Daoy (cell line): ENCODE measurements around the gene PRKRIP1. TPM values are rescaled to one million over a fixed set of nuclear protein-coding genes. Genes with fewer than 3 reads are reported as not detected.
A peak's percentile ranks its signal among the peaks of the same experiment; 100 is the strongest.
"Not testable (repeated sequence)": the region's sequence is repeated elsewhere in the genome, so short reads cannot be mapped to it uniquely, and the experiment has no call there.

Experiments
- DNase-seq: peaks from one replicate; pipeline ENCODE4 v3.0.0-alpha.2; 2015; ENCODE audit warnings: low read depth
- total RNA-seq: library from RNA; depleted of rRNA; stranded (reverse); fragments of >200 nt; shearing (Covaris generic); gene quantifications from 2 replicates; pipeline ENCODE4 v1.2.3, GENCODE V29; 2014

The PRKRIP1 gene
- total RNA-seq, 1 experiment from 2014 or later = 52.5 TPM

DNA sequence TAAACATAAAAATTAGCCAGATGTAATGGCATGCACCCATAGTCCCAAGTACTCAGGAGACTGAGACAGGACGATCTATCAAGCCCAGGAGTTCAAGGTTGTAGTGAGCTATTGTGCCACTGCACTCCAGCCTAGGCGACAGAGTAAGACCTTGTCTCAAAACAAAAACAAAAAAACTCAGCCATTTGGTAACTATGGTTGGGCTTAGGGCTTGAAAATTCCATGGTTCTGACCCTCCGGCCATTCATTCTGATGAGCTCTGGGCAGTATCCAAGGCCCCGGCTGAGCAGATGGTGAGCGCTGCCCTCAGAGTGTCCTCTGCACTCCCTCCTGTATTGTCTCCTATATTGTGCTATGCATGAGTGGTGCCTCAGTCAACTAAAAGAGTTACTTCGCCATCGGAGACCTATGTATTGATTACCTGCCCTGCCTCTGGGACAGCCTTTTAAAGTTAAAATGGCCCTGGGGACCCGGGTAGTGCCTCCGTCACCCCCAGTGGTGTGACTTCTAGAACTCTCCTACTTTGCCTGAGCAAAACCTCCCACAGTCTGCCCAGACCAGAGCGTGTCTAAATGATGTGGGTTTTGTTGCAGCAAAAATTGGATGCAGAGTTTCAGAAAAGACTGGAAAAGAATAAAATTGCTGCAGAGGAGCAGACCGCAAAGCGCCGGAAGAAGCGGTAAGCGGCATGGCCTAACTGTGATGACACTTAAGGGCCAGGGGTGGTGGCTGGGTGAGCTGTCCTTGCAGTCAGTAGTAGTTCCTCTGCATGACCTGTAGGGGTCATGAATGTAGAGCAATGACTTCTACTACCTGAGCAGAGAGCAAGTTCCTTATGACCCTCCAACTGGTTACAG is 8.1 kb downstream of the PRKRIP1 start:
- DNase-seq = peak; percentile 55

- not testable (repeated sequence) for DNase-seq
Measured at GRCh38 chr7:102404862-102405188, 8.7 kb downstream of the PRKRIP1 start.

GRCh38 chr7:102407910-102408309 is 11.7 kb downstream of the PRKRIP1 start:
- no peak for DNase-seq

- DNase-seq = not testable (repeated sequence)
Measured at GRCh38 chr7:102408530-102408929, 12.4 kb downstream of the PRKRIP1 start.

- no peak for DNase-seq
Measured at GRCh38 chr7:102409340-102409739, 13.2 kb downstream of the PRKRIP1 start.

DNA sequence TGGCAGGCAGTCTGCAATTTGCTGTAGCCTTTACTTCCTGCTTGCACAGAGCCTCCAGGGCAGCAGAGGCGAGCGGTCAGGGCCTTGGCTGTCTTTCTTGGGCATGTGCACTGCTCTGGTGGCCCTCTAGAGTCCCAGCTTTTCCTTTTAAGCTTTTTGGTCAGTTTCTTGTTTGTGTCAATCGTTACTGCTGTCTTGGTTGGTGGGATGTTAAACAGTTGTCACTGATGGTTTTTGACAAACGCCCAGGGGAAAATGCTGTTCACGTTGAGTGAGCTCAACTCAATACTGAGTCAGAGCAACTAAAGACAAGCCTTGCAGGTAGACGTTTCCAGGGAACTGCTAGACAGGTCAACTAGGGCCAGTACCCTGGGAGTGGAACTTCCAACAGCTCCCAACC is 14.0 kb downstream of the PRKRIP1 start:
- DNase-seq = no peak

DNA sequence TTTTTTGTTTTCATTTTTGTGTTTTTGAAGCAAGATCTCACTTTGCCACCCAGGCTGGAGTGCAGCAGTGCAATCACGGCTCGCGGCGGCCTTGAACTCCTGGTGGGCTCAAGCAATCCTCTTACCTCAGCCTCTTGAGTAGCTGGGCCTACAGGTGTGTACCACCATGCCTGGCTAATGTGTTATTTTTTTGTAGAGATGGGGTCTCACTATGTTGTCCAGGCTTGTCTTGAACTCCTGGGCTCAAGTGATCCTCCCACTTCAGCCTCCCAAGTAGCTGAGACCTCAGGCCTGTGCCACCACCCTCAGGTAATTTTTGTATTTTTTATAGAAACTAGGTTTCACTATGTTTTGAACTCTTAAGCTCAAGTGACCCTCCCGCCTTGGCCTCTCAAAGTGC is 14.8 kb downstream of the PRKRIP1 start:
- DNase-seq = no peak

GRCh38 chr7:102412548-102412947 is 16.4 kb downstream of the PRKRIP1 start:
- DNase-seq = peak; percentile 35

DNA sequence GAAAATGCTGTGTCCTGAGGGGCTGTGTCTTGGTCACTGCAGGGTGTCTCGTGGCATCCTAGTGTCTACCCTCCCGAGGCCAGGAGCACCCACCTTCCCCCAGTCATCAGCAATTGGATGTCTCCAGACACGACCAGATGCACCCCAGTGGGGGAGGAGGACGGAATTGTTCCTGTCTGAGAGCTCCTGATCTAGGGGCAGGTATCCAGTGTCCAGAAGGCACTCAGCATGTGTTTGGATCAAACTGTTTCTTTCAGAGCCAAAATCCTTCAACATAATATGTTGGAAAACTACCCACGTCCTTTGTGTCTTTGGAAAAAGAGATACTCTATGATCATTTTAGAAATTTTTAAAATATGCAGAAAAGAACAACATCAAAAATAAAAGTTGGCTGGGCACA is 16.9 kb downstream of the PRKRIP1 start:
- no peak for DNase-seq

DNA sequence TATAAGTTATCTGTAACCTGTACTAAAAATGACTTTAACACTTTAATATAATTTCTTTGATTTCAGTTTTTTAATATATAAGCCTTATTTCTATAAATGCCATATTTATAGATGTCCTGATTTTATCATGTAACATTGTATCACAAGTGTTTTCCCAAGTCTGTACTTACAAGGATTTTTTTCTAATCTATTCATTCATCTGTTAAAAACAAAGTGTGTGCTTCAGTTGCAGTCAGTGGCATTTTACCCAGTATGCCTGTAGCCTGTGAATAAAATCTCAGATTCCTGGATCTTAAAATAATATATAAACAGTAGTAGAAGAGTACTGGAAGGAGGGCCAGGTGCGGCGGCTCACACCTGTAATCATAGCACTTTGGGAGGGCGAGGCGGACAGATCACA is 17.4 kb downstream of the PRKRIP1 start:
- no peak for DNase-seq

- DNase-seq = no peak
Measured at GRCh38 chr7:102415685-102416225, 19.6 kb downstream of the PRKRIP1 start.

GRCh38 chr7:102416406-102416805 is 20.2 kb downstream of the PRKRIP1 start:
- DNase-seq = no peak

- no peak for DNase-seq
Measured at GRCh38 chr7:102417105-102417504, 20.9 kb downstream of the PRKRIP1 start.

GRCh38 chr7:102418592-102418991 is 22.4 kb downstream of the PRKRIP1 start:
- DNase-seq = no peak

DNA sequence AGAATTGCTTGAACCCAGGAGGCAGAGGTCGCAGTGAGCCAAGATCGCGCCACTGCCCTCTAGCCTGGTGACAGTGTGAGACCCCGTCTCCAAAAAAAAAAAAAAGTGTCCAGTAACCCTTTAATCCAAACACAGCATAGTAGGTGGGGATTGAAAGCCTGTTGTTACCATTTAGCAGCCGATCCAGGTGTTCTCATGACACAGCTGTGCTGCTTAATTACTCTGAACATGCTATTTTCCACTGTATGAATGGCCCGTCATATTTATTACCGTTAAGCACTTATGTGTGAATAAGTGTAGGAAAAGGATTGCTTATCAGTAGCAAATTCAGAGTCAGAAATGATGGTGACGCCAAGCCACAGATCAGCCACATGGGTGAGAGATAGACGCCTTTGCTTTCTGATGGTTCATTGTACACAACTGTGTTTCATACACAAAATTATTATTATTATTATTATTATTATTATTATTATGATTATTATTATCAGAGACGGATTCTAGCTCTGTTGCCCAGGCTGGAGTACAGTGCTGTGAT is 25.6 kb downstream of the PRKRIP1 start:
- no peak for DNase-seq

DNA sequence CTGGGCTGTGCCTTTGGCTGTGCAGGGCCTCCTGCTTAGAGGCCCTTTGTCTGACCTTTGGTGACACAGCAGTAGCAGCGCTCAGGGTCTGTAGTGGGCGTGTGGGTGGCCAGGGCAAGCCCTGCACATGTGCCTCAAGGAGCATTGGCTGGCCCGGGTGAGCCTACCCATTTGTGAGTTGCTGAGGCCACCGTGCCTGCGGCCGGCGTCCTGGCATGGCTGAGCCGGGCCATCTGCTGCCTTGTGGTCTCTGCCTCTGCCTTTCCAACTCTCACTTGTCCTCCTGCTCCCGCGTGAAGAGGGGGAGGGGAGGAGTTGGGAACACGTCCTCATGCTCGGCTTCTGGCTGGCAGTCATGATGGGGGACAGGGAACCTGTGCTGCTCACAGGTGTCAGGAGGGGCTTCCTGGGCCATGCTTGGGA is 28.0 kb downstream of the PRKRIP1 start:
- DNase-seq = no peak

DNA sequence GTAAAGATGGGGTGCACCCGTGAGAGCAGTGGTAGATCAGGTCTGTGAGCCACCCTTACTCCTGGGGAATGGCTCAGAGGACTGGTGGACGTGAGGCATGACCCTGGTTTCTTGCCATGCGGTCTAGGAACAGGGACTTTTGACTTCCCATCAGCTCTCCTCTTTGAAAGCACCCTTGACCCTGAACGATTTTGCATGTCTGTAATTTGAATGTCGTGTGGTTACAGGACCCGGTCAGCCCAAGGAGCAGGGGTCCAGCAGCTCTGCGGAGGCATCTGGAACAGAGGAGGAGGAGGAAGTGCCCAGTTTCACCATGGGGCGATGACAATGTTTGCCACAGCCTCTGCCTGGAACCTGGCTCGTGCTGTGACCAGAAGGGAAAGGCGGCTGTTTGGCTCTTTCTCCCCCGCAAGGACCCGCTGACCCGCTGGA is 28.6 kb downstream of the PRKRIP1 start:
- DNase-seq = no peak

DNA sequence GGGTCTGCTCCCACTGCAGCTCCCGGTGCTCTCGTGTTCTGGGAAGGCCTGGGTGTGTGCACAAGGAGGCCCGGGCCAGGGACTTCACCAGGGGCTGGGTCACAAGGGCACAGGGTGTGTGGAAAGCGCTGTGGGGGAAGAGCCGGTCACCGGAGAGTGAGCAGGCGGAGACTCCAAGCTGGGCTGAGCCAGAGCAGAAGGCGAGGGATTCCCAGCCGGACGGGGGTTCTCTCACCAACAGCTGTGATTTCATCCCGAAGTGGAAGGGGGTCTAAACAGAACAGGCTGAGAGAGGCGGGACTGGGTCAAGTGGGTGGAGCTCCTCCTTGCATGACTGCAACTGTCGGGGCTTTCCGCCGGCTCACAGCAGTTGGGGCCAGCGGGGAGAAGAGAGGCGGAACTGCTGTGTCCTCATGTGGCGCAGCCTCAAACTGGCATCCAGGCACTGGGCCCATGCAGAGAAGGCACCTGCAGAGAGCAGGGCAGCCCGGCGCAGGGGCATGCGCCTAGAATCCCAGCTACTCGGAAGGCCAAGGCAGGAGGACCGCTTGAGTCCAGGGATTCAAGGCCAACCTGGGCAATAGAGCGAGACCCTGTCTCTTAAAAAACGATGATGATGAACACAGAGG is 29.6 kb downstream of the PRKRIP1 start:
- no peak for DNase-seq

DNA sequence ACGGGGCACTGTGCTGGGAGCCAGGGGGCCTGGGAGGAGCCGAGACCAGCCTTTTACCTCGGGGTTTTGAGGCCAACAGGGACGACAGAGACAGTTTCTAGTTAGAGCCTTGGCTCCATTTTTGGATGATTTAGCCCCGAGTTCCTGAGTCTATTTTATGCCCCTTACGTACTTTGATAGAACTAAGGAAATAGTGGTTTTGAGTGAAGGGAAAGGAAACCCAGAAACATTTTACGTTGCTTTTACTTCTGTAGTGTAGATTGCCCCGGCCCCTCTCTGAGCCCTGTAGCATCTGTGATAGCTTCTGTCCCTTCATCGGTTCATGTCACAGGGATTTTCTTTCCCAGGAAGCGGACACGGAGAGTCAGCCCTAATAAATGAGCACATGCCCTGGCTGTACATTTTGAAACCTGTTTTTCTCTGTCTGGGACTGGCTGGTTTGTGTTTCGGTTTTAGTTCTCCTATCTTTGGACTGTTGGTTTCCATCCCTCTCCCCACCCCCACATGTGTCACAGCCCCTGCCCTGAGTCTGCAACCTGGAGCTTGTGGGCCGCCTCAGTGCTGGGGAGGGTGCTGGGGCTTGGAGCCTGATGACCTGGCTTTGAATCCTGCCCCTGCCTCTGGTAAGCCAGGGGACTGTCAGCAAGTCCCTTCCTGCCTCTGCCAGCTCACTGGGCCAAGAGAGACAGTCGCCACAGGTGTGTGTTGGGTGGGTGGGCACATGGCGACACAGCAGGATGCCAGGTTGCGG is 30.3 kb downstream of the PRKRIP1 start:
- DNase-seq = no peak

GRCh38 chr7:102427019-102427405 is 30.8 kb downstream of the PRKRIP1 start:
- DNase-seq = no peak

GRCh38 chr7:102429141-102429899 is 33.2 kb downstream of the PRKRIP1 start:
- no peak for DNase-seq
